SK-N-SH treated with all-trans-retinoic acid at 6 μM for 48 hours (cell line): ENCODE data around the gene CYSRT1.

ENCODE experiments used
- ATAC-seq: fragments of 200-7000 bp; cut with Tn5 transposase; 3 replicates; pipeline ENCODE4 v1.9.1; 2020; ENCODE audit warnings: mild to moderate bottlenecking, moderate library complexity
- ARNTL ChIP-seq: fragments of 450-650 bp; formaldehyde crosslinking; IDR thresholded peaks from 2 replicates; pipeline ENCODE4 v1.5.0; 2020; ENCODE audit warnings: low read depth, mild to moderate bottlenecking, moderate library complexity, borderline replicate concordance
- BACH2 ChIP-seq: fragments of 250-450 bp; sonication (Bioruptor Pico); IDR thresholded peaks from 2 replicates; pipeline ENCODE4 v1.9.0; 2021; ENCODE audit warnings: mild to moderate bottlenecking, borderline replicate concordance
- CREB5 ChIP-seq: fragments of 250-450 bp; sonication (Bioruptor Pico); IDR thresholded peaks from 2 replicates; pipeline ENCODE4 v1.5.1; 2020; ENCODE audit warnings: low read depth, mild to moderate bottlenecking, moderate library complexity
- CSDC2 ChIP-seq: fragments of 250-450 bp; sonication (Bioruptor Pico); IDR thresholded peaks from 2 replicates; pipeline ENCODE4 v1.5.0; 2020; ENCODE audit warnings: mild to moderate bottlenecking, moderate library complexity
- CSRNP3 ChIP-seq: fragments of 250-450 bp; sonication (Bioruptor Pico); IDR thresholded peaks from 2 replicates; pipeline ENCODE4 v1.5.1; 2021; ENCODE audit warnings: mild to moderate bottlenecking, moderate library complexity
- ESRRG ChIP-seq: fragments of 250-450 bp; sonication (Bioruptor Pico); IDR thresholded peaks from 2 replicates; pipeline ENCODE4 v1.6.1; 2021; ENCODE audit warnings: mild to moderate bottlenecking
- GLIS3 ChIP-seq: fragments of 250-450 bp; sonication (Bioruptor Pico); IDR thresholded peaks from 2 replicates; pipeline ENCODE4 v1.5.0; 2020; ENCODE audit warnings: mild to moderate bottlenecking, moderate library complexity
- ISL1 ChIP-seq: fragments of 250-450 bp; sonication (Bioruptor Pico); IDR thresholded peaks from 2 replicates; pipeline ENCODE4 v2.1.2; 2022; ENCODE audit warnings: mild to moderate bottlenecking, moderate library complexity
- OSR1 ChIP-seq: fragments of 250-450 bp; sonication (Bioruptor Pico); IDR thresholded peaks from 2 replicates; pipeline ENCODE4 v1.8.0; 2022; ENCODE audit warnings: moderate library complexity, mild to moderate bottlenecking, inconsistent platforms
- PATZ1 ChIP-seq: fragments of 250-450 bp; sonication (Bioruptor Pico); IDR thresholded peaks from 2 replicates; pipeline ENCODE4 v1.8.0; 2020; ENCODE audit warnings: mild to moderate bottlenecking, moderate library complexity, borderline replicate concordance
- PPARA ChIP-seq: fragments of 250-450 bp; sonication (Bioruptor Pico); IDR thresholded peaks from 2 replicates; pipeline ENCODE4 v1.5.0; 2020; ENCODE audit warnings: mild to moderate bottlenecking, borderline replicate concordance
- RARB ChIP-seq: fragments of 250-450 bp; sonication (Bioruptor Pico); IDR thresholded peaks from 2 replicates; pipeline ENCODE4 v1.8.0; 2021; ENCODE audit warnings: mild to moderate bottlenecking, moderate library complexity
- TCF4 ChIP-seq: fragments of 250-450 bp; sonication (Bioruptor Pico); IDR thresholded peaks from 2 replicates; pipeline ENCODE4 v1.8.0; 2021; ENCODE audit warnings: mild to moderate bottlenecking, moderate library complexity, borderline replicate concordance
- TOX ChIP-seq: fragments of 250-450 bp; sonication (Bioruptor Pico); IDR thresholded peaks from 2 replicates; pipeline ENCODE4 v1.8.0; 2021; ENCODE audit warnings: mild to moderate bottlenecking, moderate library complexity, borderline replicate concordance
- TSHZ2 ChIP-seq: fragments of 250-450 bp; sonication (Bioruptor Pico); IDR thresholded peaks from 2 replicates; pipeline ENCODE4 v1.5.0; 2020; ENCODE audit warnings: mild to moderate bottlenecking, moderate library complexity
- ZC3H10 ChIP-seq: fragments of 250-450 bp; sonication (Bioruptor Pico); IDR thresholded peaks from 2 replicates; pipeline ENCODE4 v1.5.1; 2021; ENCODE audit warnings: mild to moderate bottlenecking, moderate library complexity
- ZFP3 ChIP-seq: fragments of 250-450 bp; sonication (Bioruptor Pico); IDR thresholded peaks from 2 replicates; pipeline ENCODE4 v1.5.0; 2020; ENCODE audit warnings: mild to moderate bottlenecking, moderate library complexity
- ZFP30 ChIP-seq: fragments of 450-650 bp; formaldehyde crosslinking; IDR thresholded peaks from 2 replicates; pipeline ENCODE4 v1.5.0; 2022; ENCODE audit warnings: mild to moderate bottlenecking, moderate library complexity
- ZNF565 ChIP-seq: fragments of 450-650 bp; formaldehyde crosslinking; conservative IDR thresholded peaks from 2 replicates; pipeline ENCODE4 v1.5.0; 2020; ENCODE audit warnings: low read depth, mild to moderate bottlenecking, moderate library complexity
- ZNF8 ChIP-seq: fragments of 450-650 bp; formaldehyde crosslinking; IDR thresholded peaks from 2 replicates; pipeline ENCODE4 v1.5.0; 2020; ENCODE audit warnings: mild to moderate bottlenecking, moderate library complexity

CYSRT1 gene

GRCh38 chr9:137251194-137251461, 26.2 kb downstream of the CYSRT1 start, which contains the start of gene STPG3:
Gene STPG3 (plus strand): TSS chr9:137251286. CDS start chr9:137251287, 1 bp downstream.
- TF ChIP-seq TSHZ2: no peak
- no peak for TF ChIP-seq ZFP3 (CRISPR knock-in tag)
- TF ChIP-seq ISL1 (CRISPR knock-in tag): no peak
- ATAC-seq: no peak

GRCh38 chr9:137251490-137252268, 26.7 kb downstream of the CYSRT1 start:
- TF ChIP-seq TSHZ2 (no peak), CSRNP3 (CRISPR knock-in tag) (no peak), ARNTL (CRISPR knock-in tag) (no peak), ESRRG (CRISPR knock-in tag) (no peak), CSDC2 (no peak), RARB (no peak), PATZ1 (CRISPR knock-in tag) (no peak), PPARA (CRISPR knock-in tag) (no peak), GLIS3 (CRISPR knock-in tag) (no peak), TOX (CRISPR knock-in tag) (no peak), CREB5 (CRISPR knock-in tag) (no peak), ZNF565 (no peak), ZFP30 (CRISPR knock-in tag) (no peak)
- no peak for ATAC-seq

- no peak for ATAC-seq
Observed at GRCh38 chr9:137252555-137253506, 27.9 kb downstream of the CYSRT1 start.

More at GRCh38 chr9:137252555-137253506, 27.9 kb downstream of the CYSRT1 start:
- no peak for TF ChIP-seq ARNTL (CRISPR knock-in tag)
- no peak for TF ChIP-seq GLIS3 (CRISPR knock-in tag)
- TF ChIP-seq ZNF8 (CRISPR knock-in tag): no peak
- TF ChIP-seq BACH2 (CRISPR knock-in tag): no peak
- TF ChIP-seq ZC3H10 (CRISPR knock-in tag): no peak
- TF ChIP-seq TCF4 (CRISPR knock-in tag): no peak
- TF ChIP-seq ZNF565: no peak
- no peak for TF ChIP-seq TSHZ2
- TF ChIP-seq OSR1 (CRISPR knock-in tag): no peak
- TF ChIP-seq, all 23 proteins: peak for 0
